Esophagus (tissue), 2 donors: Measurements from ENCODE around the gene PHACTR1. TPM values are rescaled to one million over a fixed set of nuclear protein-coding genes. Genes with fewer than 3 reads are reported as not detected.

Source experiments
- H3K27ac ChIP-seq, 2 donors: one replicate each; pipeline ENCODE4 v1.5.1; 2013; ENCODE audit warnings: low read depth in 2 of 2, mild to moderate bottlenecking in 2 of 2, inconsistent platforms in 1 of 2, low read length in 1 of 2, moderate library complexity in 1 of 2
- H3K27me3 ChIP-seq, 2 donors: one replicate each; pipeline ENCODE4 v1.6.1; 2013; ENCODE audit warnings: low read length in 2 of 2, control low read depth in 1 of 2, mild to moderate bottlenecking in 1 of 2; ENCODE audit not compliant: insufficient read depth in 2 of 2, control insufficient read depth in 1 of 2
- H3K36me3 ChIP-seq, 2 donors: one replicate each; pipeline ENCODE4 v1.6.1; 2013; ENCODE audit warnings: low read length in 1 of 2; ENCODE audit not compliant: control insufficient read depth in 2 of 2, insufficient read depth in 2 of 2
- H3K4me1 ChIP-seq, 2 donors: one replicate each; pipeline ENCODE4 v1.6.1; 2013; ENCODE audit warnings: low read length in 1 of 2; ENCODE audit not compliant: control insufficient read depth in 2 of 2, insufficient read depth in 2 of 2
- H3K4me3 ChIP-seq, 2 donors: one replicate each; pipeline ENCODE4 v1.5.1; 2013; ENCODE audit warnings: low read length in 2 of 2, mild to moderate bottlenecking in 2 of 2, low read depth in 1 of 2, moderate library complexity in 1 of 2
- H3K9me3 ChIP-seq, 2 donors: one replicate each; pipeline ENCODE4 v1.6.1; 2013; ENCODE audit warnings: mild to moderate bottlenecking in 2 of 2, low read depth in 1 of 2, low read length in 1 of 2, moderate library complexity in 1 of 2; ENCODE audit not compliant: control insufficient read depth in 2 of 2, insufficient read depth in 1 of 2
- WGBS, 2 donors: extraction: QIAGEN DNeasy Blood & Tissue Kit; methylation state at CpG; one replicate each; pipeline ENCODE4 v1.1.7; 2013; 5-methylcytosine and 5-hydroxymethylcytosine counted together
- polyA plus RNA-seq, 2 donors: library from polyadenylated mRNA; stranded (reverse); fragments of 200-250 nt; gene quantifications; one replicate each; pipeline ENCODE4 v1.2.3, GENCODE V29; 2013
- donor health status: healthy with polysubstance abuse.
- donor health status: Bipolar disorder and iron deficiency.

PHACTR1 gene
- polyA plus RNA-seq, 2 donors: 0.41 to 0.55 TPM

- Histone ChIP-seq H3K36me3 (no peaks in the 10 kb centered on the region), H3K9me3 (no peaks in the 10 kb centered on the region), H3K27me3 (no peaks in the 10 kb centered on the region), H3K4me1 (peaks cover 0 to 9% of the 10 kb centered on the region in 2 donors), H3K4me3 (no peak overlapping the region), H3K27ac (peak overlapping the region in 1 of 2 donors; percentile 51)
- WGBS, 2 donors: 59 to 77% methylated on average over 2 of the region's 2 CpGs
These were observed 329.1 kb downstream of the PHACTR1 start for GRCh38 chr6:13045676-13046075.

GRCh38 chr6:13046084-13046483, 329.5 kb downstream of the PHACTR1 start:
- 66 to 73% methylated on average over 4 of the region's 4 CpGs for whole genome bisulfite sequencing, 2 donors
- peak overlapping the region in 1 of 2 donors; percentile 51 for H3K27ac ChIP-seq
- H3K27me3 ChIP-seq: no peaks in the 10 kb centered on the region
- no peaks in the 10 kb centered on the region for H3K9me3 ChIP-seq
- no peak overlapping the region for H3K4me3 ChIP-seq
- no peaks in the 10 kb centered on the region for H3K36me3 ChIP-seq
- peaks cover 0 to 9% of the 10 kb centered on the region in 2 donors for H3K4me1 ChIP-seq

GRCh38 chr6:13048113-13048512, 331.5 kb downstream of the PHACTR1 start:
- no peak overlapping the region for H3K27ac ChIP-seq
- H3K27me3 ChIP-seq: no peaks in the 10 kb centered on the region
- peaks cover 0 to 9% of the 10 kb centered on the region in 2 donors for H3K4me1 ChIP-seq

GRCh38 chr6:13049666-13050254, 333.2 kb downstream of the PHACTR1 start:
- H3K4me1 ChIP-seq: peaks cover 0 to 7% of the 10 kb centered on the region in 2 donors
- H3K9me3 ChIP-seq: no peaks in the 10 kb centered on the region
- no peaks in the 10 kb centered on the region for H3K36me3 ChIP-seq
- H3K4me3 ChIP-seq: no peak overlapping the region
- H3K27me3 ChIP-seq: no peaks in the 10 kb centered on the region
- no peak overlapping the region for H3K27ac ChIP-seq

More at GRCh38 chr6:13048113-13048512, 331.5 kb downstream of the PHACTR1 start:
- H3K4me3 ChIP-seq: no peak overlapping the region
- H3K36me3 ChIP-seq: no peaks in the 10 kb centered on the region
- 34 to 39% methylated on average over 2 of the region's 2 CpGs for WGBS, 2 donors
- no peaks in the 10 kb centered on the region for H3K9me3 ChIP-seq

- no peak overlapping the region for H3K4me3 ChIP-seq
- no peaks in the 10 kb centered on the region for H3K27me3 ChIP-seq
- H3K4me1 ChIP-seq: peaks cover 0 to 2% of the 10 kb centered on the region in 2 donors
- WGBS, 2 donors: 77 to 80% methylated on average over 9 of the region's 9 CpGs
- H3K9me3 ChIP-seq: no peaks in the 10 kb centered on the region
- no peak overlapping the region for H3K27ac ChIP-seq
- no peaks in the 10 kb centered on the region for H3K36me3 ChIP-seq
These were observed 336.5 kb downstream of the PHACTR1 start for GRCh38 chr6:13053006-13053461.

GRCh38 chr6:13058051-13058450, 341.5 kb downstream of the PHACTR1 start:
- Histone ChIP-seq H3K9me3 (no peaks in the 10 kb centered on the region), H3K27ac (no peak overlapping the region), H3K36me3 (no peaks in the 10 kb centered on the region), H3K4me3 (no peak overlapping the region), H3K4me1 (no peaks in the 10 kb centered on the region), H3K27me3 (no peaks in the 10 kb centered on the region)
- 89 to 90% methylated on average over 3 of the region's 3 CpGs for WGBS, 2 donors

GRCh38 chr6:13059026-13059425, 342.5 kb downstream of the PHACTR1 start:
- Histone ChIP-seq H3K27me3 (no peaks in the 10 kb centered on the region), H3K9me3 (no peaks in the 10 kb centered on the region), H3K4me1 (no peaks in the 10 kb centered on the region), H3K27ac (no peak overlapping the region), H3K4me3 (no peak overlapping the region), H3K36me3 (no peaks in the 10 kb centered on the region)
- WGBS, 2 donors: 76 to 81% methylated on average over 1 of the region's 1 CpG

GRCh38 chr6:13063300-13063918, 346.8 kb downstream of the PHACTR1 start:
- Histone ChIP-seq H3K4me3 (no peak overlapping the region), H3K36me3 (no peaks in the 10 kb centered on the region), H3K9me3 (no peaks in the 10 kb centered on the region), H3K27ac (no peak overlapping the region), H3K27me3 (no peaks in the 10 kb centered on the region), H3K4me1 (no peaks in the 10 kb centered on the region)
- WGBS, 2 donors: 93 to 95% methylated on average over 3 of the region's 3 CpGs

- no peaks in the 10 kb centered on the region for H3K4me1 ChIP-seq
- H3K27ac ChIP-seq: no peak overlapping the region
- no peaks in the 10 kb centered on the region for H3K27me3 ChIP-seq
- no peak overlapping the region for H3K4me3 ChIP-seq
- no peaks in the 10 kb centered on the region for H3K9me3 ChIP-seq
- 74 to 76% methylated on average over 1 of the region's 1 CpG for WGBS, 2 donors
- no peaks in the 10 kb centered on the region for H3K36me3 ChIP-seq
These were observed 349.0 kb downstream of the PHACTR1 start for GRCh38 chr6:13065581-13065980.

GRCh38 chr6:13066050-13066449, 349.5 kb downstream of the PHACTR1 start:
- WGBS, 2 donors: 83 to 95% methylated on average over 4 of the region's 4 CpGs
- Histone ChIP-seq H3K9me3 (no peaks in the 10 kb centered on the region), H3K27ac (no peak overlapping the region), H3K27me3 (no peaks in the 10 kb centered on the region), H3K4me3 (no peak overlapping the region), H3K36me3 (no peaks in the 10 kb centered on the region), H3K4me1 (no peaks in the 10 kb centered on the region)
